NCI-H2227 (cell line): ENCODE results near the gene LPAR1.

Experiments used
- DNase-seq: peaks from one replicate; lab custom pipeline; 2025; ENCODE audit not compliant: unreplicated experiment; lab: John Stamatoyannopoulos, UW

LPAR1 gene

GRCh38 chr9:111037708-111038330 lies 451 bp downstream of the LPAR1 start:
- peak; percentile 0 for DNase-seq

DNA sequence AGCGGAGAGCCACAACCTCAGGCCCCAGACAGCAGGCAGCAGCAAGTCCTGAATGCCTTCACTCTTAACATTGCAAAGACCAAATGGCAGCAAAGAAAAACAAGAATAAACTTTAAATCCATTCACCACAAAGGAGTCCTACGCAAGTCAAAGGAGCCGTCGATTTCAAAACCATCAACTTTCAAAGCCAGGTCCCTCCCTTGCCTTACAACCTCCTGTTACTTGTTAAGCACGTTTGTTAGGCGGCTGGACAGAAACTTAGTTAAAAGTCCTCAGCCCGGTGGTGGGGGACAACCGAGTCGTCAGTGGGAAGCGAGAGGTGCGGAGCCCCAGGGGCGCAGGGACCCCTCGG lies 938 bp downstream of the LPAR1 start:
- DNase-seq = no peak

DNA sequence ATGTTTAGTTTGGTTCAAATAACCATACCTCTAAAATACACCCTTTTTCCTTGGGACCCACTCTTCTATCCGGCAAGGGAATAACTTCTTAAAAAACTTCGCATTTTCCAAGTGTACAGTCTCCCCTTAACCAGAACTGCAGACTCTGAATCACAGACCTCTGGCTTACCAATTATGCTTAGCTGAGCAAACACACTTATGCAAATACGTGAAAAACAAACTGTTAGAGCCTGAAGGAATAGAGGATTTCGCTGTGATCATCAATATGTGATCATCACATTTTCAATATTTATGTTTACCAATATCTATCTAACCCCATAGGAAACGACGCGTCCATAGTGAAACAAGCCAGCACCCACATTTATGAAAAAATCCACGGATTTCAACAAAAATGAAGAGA lies 1.3 kb downstream of the LPAR1 start:
- DNase-seq = no peak

DNA sequence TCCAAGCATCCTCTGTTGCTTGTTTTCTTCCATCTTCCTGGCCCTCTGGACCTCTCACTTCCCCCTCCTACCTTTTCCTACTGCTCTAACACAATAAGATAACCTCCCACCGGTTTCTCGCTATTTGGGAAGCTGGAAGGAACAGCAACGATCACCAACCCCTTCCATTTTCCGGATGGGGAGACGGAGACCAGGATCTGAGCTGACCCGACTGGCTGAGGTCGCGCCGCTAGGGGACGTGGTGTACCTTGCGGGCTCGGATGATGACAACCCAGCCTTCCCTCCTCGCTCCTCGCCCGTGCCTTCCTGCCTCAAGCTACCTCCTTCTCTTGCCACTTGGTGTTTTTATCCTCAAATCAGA lies 1.9 kb downstream of the LPAR1 start:
- no peak for DNase-seq

DNA sequence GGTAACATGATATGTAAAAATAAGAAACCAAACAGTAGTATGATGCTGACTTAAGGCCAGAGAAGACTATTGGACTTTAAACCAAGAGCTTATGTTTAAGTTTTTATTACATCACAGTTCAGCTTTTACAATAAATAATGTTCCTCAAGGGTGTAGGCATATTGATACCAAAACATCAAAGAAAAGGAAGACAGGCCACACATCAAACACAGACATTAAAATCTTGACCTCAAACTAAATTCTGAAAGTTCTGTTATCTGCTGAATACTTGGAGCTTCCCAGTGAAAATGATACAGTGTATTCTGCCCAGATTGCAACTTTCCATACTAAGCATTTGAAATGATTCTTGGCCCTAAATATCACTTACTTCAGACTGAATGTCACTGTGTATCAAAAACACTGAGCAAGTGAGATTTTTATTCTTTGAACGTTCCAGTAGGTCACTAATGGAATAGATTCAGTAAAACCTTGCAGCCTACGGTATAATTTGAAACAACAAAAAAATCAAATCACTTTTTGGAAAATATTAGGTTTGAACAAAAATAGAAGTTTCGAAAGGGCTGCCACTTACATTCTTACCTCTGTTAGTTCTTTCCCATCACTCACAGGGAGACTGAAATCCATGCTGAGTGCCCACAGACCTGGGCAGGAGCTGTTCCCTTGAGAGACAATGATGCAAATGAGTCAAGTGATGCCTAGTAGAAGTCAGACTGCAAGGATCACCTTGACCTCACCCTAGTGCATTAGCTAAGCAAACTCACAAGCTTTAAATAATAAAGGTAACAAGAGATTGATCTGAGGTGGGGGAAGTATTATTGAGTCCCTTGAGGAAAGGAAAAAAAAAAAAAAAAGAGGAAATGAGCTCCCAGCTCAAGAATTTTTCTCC lies 2.5 kb downstream of the LPAR1 start:
- DNase-seq = no peak

DNA sequence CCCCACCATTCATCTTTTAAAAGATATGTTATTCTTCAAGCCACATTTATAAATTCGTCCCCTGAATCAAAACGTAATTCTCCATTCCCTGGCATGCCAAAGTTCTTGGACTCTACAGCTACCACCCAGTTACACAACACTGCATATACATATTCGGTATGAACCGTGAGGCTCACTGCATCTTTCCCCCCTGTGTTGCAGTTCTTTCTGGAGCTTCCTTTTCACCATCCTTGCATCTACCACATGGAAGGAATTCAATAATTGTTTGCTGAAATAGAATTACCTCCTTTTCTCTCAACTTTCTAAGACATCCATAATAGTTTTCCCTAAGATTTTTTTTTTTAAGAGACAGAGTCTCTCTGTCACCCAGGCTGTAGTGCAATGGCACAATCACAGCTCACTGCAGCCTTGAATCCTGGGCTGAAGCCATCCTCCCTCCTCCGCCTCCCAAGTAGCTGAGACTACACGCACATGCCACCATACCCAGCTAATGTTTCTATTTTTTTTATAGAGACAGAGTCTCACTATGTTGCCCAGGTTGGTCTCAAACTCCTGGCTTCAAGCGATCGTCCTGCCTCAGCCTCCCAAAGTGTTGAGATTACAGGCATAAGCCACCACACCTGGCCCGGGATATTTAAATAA lies 3.3 kb downstream of the LPAR1 start:
- DNase-seq = no peak

DNA sequence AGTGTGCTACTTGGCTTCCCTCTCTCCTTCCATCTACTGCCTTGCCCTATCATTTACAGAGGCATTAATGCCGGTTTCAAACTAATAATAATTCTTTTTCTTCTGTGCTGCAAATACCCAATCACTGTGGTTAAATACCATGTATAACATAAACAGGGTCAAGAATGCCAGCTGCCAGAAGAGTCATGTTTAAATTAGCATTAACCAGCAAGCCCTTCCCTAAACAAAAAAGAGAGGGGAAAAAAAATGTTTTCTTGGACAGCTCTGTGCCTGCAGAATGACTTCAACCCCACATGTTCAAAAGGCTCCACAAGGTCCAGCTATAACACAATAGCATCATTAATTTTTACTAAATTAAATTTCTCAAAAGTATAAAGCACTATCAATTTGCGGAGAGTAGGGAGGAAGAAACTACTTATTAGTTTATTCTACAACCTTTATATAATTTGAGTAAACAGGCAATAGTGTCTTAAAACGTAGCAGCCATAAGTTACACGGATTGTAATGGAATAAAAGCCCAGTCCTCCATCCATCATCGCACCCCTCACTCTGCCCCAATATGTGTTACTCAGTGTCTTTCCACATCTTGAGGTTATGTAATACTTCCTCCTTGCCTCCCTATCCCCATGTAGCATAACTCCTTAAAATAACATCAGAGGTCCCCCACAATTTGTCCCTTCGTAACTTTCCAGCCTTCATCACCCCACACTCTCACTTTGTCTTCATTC lies 3.9 kb downstream of the LPAR1 start:
- no peak for DNase-seq

DNA sequence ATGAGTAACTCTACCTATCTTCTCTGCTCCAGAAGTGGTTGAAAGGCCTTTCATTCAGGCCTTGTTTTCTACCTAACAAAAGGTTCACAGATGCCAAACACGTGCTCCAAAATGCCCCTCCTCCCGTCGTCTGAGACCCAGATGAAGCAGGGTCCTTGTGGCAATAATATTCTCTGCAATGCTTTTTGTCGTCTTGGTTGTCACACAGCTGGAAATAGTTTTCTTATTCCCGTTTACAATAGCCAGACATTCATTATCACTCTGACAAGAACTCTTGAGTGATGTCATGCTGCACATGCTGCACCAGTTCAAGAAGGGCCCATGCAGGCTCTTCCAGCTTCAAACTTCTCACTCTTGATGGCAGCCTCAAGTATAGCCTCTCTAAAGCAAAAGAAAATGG lies 7.8 kb downstream of the LPAR1 start:
- no peak for DNase-seq

DNA sequence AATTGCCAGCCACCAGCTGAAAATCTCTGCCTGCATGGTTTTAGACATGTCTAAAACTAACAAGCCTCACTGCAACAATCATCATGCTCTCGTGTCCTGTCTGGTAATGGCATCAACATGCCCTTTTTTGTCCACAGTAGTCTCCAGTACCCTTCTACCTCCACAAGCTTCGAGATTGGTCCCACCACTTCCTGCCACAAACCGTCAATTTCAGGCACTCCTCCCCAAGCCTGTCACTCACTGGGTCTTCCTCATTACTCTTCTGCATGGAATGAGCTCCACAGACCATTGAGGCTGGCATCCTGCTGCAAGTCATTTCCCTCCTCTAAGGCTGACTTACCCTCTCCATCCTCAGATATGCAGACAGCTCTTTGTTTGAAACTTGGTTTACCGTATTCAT lies 9.0 kb downstream of the LPAR1 start:
- DNase-seq = no peak

- no peak for DNase-seq
Observed at GRCh38 chr9:111027798-111028197, 10.5 kb downstream of the LPAR1 start.

DNA sequence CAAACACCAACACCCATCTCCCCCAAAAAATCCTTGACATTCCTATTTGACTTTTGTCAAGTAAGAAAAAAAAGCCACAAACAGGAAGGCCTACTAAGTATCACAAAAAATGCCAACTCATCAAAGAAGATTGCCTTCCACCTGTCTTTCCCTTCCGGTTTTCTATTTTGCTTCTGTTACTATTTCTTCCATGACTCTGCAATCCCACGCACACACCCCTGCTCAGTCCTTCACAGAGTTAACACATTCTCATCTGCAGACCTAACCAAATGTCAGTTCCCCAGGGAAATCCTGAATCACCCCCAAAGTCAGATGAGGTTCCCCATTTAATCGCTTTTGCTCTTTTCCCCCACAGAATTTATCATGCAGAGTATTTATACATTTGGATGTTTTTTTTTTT lies 15.1 kb downstream of the LPAR1 start:
- no peak for DNase-seq

DNA sequence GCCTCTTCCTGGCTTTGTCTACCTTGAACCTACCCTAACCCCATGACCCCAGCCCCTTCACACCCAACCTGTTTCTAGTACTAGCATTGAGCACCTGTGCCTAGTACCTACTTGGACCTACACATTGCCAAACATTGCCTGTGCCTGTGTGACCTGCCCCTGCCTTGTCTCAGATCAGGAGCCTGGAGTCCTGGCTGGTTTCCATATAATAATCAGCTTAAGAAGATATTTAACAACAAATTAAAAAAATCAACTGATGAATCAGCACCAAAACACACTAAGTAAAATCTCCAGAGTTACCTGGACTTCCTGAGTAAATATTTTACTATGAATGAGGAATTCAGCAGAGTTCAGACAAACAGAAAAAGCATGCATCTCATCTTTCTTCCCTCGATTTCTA lies 17.7 kb downstream of the LPAR1 start:
- DNase-seq = no peak

- DNase-seq = no peak
Observed at GRCh38 chr9:111016426-111017045, 21.7 kb downstream of the LPAR1 start.

DNA sequence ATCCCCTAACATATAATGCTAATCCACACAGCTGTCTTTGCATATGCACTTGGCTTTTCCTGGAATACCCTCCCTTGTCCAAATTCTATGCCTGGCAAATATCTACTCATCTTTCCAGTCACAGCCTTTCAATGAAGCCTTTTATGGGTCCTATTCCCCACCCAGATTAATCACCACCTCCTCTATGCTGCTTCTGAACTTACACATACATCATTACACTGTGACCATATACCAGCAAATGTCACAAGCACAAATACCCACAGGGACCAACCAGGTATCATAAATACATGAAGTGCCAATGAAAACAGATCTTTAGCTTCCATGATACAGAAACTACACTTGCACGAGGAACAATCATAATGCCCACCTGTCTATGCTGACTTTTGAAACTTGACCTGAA lies 22.3 kb downstream of the LPAR1 start:
- no peak for DNase-seq

DNA sequence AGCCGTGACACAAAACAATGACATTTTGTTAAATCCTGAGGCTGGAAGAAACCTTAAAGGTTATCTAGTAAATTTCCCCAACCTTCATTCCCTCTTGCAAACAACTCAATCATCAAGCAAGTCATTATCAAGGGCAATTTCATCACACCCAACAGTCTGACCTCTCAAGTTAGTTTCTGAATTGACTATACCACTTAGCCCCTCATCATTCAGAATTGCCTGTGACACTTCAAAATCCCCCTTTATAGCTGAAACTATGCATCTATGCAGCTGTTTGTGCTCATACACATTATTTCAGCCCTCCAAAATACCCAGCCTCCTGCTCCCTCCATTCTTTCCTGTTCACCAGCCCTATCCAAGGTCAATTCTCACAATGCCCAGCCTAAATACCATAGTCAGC lies 24.6 kb downstream of the LPAR1 start:
- no peak for DNase-seq

DNA sequence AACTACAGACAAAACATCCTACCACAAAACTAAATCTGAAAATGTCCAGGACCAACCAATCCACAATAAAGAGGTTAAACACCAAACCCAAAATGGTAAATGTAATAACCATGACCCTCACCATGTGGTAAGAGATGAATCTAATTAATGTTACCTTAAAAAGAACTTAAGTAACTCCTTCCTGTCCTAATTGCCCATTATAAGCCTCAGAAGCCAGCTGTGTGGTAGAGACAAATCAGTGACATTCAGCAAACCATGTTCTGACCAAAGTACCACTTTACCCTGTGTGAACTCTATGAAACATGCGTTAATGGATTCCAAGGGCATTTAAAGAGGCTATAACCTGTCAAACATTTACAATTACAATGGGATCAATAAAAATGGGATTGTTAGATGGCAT lies 25.0 kb downstream of the LPAR1 start:
- DNase-seq = no peak

DNA sequence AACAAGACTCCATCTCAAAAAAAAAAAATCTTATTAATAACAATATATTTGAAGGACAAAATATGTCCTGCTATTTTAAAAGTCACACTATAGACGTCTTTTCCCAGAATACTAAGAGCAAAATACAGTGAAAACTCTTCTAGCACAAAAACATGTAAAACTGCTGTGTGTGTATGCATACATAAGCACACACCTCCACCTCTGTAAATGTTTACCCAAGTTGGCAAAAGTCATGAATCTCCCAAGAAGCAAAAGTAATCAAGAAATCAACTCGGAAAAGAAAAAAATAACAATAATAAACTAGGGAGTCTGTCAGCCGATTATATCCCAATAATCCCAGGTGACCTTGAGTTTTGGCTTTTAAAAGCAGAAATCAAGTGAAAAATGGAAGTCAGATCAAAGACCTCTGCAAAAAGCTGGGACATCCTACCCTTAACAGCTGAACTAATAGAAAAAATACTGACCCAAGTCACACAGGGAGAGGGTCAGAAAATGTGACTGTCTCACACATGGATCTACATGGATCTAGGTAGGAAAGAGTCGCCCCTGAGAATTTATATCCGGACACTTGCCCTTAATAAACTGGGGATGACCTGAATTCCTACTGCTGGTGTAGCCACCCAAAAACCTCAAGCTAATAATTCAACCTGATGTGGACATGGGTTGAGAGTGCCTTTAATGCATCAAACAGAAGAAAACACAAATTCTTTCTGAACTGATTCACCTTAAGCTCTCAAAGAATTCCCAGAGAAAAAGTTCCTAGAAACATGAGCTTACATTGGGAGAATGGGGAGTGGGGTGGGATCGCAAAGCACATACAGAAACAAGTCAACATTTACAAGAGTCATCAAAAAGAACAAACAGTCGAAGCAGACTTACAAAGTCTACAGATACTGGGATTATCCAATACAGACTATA lies 29.9 kb downstream of the LPAR1 start:
- DNase-seq = no peak

DNA sequence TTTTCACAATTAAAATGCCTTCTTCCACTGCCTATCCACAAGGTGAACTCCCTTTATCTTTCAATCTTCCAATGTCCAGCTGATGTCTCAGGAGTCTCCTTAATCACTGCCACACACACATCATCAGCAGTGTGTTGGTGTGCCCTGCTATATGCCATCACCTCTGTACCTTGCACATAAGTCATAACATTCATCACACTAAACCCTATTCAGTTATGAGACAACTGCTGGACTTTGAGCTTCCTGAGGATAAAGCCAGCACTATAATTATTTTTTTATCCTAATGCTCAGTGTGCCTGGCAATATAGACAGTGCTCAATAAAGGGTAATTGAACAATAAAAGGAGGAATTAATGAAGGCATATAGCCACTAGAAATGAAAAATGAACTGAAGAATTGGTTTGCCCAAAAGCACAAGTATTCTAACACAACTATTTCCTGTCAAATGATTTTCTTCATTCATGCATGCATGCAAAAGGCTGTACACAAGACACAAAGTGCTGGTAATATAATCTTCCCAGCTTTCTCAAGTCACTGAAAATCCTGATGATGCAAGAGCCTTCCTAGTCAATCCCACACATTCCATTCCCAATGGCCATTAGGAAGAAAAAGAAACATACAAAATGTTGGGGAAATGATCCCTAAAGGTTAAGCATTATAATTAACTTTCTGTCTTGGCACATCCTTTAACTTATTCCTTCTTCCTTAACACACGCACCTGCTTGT lies 32.4 kb downstream of the LPAR1 start:
- no peak for DNase-seq

DNA sequence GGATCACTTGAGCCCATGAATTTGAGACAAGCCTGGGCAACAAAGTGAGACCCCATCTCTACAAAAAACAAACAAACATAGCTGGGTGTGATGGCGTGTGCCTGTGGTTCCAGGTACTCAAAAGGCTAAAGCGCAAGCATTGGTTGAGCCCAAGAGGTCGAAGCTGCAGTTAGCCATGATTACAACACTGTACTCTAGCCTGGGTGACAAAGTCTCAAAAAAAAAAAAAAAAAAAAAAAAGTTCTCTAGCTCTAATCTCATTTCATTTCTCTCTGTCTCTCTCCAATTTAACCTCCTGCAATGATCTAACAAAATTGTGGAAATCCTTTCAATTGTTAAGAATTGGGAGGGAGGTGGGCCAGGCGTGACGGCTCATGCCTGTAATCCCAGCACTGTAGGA lies 33.3 kb downstream of the LPAR1 start:
- DNase-seq = no peak

DNA sequence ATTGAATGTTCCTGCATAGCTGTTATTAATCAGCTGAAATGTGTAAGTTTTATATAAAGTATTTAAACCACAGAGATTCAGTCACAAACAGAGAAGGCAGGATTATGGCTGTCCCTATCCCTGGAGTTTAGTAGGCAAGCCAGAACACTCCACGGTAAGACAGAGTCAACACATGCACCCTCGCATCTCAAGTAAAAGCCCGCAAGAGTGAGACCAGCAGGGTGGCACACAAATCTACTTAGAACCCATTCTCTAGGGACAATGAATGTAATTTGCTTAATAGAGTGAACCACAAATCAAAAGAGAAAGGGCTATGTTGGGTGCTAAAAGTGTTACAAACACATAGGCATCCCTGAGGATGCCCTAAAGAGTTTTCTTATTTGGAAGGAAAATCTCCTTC lies 35.1 kb downstream of the LPAR1 start:
- DNase-seq = no peak
